GM04504 (cell line): ENCODE results near the gene DLEU7.

Experiments used
- DNase-seq: peaks from one replicate; pipeline ENCODE4 v3.0.0-alpha.2; 2012; ENCODE audit warnings: low read depth

Gene DLEU7

GRCh38 chr13:50842251-50842989, 1.1 kb downstream of the DLEU7 start:
- no peak for DNase-seq

GRCh38 chr13:50841786-50842185, 1.7 kb downstream of the DLEU7 start:
- DNase-seq, result no peak

- DNase-seq, result no peak
Observed at GRCh38 chr13:50840284-50840683, 3.2 kb downstream of the DLEU7 start.

DNA sequence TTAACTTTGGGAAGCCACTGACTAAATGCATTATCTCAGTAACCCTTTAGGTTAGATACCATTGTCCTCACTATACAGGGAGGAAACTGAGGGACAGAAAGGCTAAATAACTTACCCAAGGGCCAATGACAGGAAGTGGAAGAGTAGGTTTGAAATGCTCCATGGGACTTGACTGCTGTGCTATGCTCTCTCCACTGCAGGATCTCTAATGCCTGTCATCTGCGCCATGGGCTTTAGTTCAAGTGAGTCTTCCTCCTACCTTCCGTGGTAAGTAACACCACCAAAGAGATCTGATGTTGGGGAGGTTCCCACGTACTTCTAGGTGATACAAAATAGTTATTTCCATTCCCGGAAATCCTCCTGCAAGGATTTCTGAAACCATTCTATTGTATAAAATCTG, 3.7 kb downstream of the DLEU7 start:
- DNase-seq, result no peak

GRCh38 chr13:50838701-50839100, 4.8 kb downstream of the DLEU7 start:
- no peak for DNase-seq

GRCh38 chr13:50838031-50838430, 5.5 kb downstream of the DLEU7 start:
- DNase-seq, result peak; percentile 29

- DNase-seq, result no peak
Observed at GRCh38 chr13:50831512-50831911, 12.0 kb downstream of the DLEU7 start.

GRCh38 chr13:50829896-50830295, 13.6 kb downstream of the DLEU7 start:
- peak; percentile 60 for DNase-seq

DNA sequence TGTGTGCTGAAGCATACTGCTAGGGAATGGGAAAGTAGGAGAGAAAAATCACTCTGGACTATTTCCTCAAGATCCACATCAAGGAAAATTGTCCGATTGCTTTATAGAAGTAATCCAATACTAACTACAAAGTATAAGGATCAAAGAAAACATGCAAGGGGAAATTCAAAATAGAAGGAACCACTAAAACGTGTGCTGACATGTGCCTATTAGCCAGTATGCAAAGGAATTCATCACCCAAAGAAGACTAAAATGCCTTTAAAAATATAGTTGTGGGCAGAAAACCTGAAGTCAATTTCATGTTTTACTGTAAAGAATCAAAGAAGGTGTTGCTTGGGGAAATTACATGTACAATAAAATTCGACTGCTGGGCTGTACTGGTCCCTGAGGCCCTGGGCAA, 14.3 kb downstream of the DLEU7 start:
- no peak for DNase-seq

GRCh38 chr13:50826035-50826434, 17.5 kb downstream of the DLEU7 start:
- DNase-seq, result no peak

DNA sequence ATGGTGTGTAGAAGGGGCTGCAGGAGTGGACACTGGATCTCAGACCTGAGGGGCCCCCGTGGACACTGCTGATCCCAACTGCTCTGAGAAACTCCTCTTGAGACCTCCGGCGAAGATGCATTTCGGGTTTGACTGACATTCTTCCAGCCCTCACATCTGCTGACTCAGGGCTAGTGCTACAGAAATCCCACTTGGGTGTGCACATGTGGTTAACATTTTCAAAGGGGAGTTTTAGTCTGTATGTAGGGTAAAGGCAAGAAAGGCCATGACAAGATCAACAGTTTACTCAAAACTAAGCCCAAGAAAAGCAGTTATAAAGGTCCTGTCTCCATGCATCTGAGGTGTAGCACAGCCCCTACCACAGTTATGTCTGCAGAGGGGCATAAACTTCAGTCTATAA, 31.2 kb downstream of the DLEU7 start:
- DNase-seq, result no peak

- DNase-seq, result no peak
Observed at GRCh38 chr13:50810998-50811397, 32.5 kb downstream of the DLEU7 start.

- DNase-seq, result no peak
Observed at GRCh38 chr13:50810468-50810867, 33.0 kb downstream of the DLEU7 start.

GRCh38 chr13:50809133-50810090, 34.1 kb downstream of the DLEU7 start:
- DNase-seq, result peak; percentile 51

GRCh38 chr13:50805805-50806204, 37.7 kb downstream of the DLEU7 start:
- no peak for DNase-seq

- peak; percentile 69 for DNase-seq
Observed at GRCh38 chr13:50801087-50801931, 42.2 kb downstream of the DLEU7 start.

- no peak for DNase-seq
Observed at GRCh38 chr13:50800091-50800739, 43.3 kb downstream of the DLEU7 start.

GRCh38 chr13:50798923-50799322, 44.6 kb downstream of the DLEU7 start:
- DNase-seq, result peak; percentile 22

DNA sequence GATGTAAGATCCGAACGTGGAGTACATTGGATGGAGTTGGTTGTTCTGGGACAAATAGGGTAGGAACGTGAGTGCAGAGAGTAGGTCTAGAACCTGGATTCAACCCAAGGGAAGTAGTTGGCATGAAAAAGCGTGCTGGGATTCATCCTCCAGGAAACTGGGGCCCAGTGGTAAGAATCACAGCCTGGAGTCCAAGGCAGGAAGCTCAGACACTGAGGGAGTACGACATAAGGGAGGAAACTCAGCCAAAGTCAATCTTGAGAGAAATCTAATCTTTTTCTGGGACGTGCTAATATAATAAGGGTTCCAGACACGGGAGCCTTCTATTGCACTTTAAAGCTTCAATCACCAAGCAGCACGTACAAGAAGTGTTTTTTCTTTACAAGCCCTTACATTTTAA, 46.4 kb downstream of the DLEU7 start:
- DNase-seq, result no peak

DNA sequence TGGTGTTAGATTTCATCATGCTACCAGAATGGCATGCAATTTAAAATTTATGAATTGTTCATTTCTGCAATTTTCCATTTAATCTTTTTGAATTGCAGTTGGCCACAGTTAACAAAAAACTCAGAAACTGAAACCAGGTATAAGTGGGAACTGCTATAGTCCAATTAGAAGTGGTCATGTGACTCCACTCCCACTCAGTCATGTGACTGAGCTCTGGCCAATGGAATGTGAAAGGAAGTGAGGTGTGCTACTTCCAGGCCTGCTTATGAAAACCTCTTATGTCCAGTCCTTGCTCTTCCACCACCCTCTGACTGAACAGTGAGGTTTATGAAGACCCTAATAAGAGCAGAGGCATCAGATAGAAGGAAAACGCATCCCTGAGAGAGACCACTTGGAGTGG, 47.0 kb downstream of the DLEU7 start:
- DNase-seq, result no peak

- no peak for DNase-seq
Observed at GRCh38 chr13:50794226-50794625, 49.3 kb downstream of the DLEU7 start.

DNA sequence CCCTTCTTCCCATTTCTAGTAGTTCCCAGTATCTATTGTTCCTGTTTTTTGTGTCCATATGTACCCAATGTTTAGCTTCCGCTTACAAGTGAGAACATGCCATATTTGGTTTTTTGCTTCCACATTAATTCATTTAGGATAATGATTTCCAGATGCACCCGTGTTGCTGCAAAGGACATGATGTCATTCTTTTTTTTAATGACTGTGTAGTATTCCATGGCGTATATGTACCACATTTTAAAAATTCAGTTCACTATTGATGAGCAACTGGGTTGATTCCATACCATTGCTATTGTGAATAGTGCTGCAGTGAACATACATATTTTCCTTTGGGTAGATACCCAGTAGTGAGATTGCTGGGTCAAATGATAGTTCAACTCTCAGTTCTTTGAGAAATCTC, 50.5 kb downstream of the DLEU7 start:
- no peak for DNase-seq
